ENCODE results near the gene MOB3C.

DNA sequence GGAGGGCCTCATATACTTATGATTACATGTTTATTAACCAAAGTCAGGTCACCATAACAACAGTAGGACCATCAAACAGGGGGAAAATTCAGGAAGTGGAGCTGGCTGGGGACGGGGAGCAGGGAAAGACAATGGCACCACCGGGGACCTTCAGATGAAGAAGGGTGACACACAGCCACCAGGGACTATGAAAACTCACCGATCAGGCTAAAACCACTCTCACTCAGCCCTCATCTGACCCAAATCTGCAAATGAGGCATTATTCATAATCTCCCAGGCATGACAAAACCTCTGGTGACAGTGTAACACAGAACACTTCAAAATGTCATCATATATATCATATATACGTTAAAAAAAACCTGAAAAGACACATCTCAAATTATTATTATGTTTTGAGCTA is 23.8 kb downstream of the MOB3C start:
- TF ChIP-seq, protein P1, sequence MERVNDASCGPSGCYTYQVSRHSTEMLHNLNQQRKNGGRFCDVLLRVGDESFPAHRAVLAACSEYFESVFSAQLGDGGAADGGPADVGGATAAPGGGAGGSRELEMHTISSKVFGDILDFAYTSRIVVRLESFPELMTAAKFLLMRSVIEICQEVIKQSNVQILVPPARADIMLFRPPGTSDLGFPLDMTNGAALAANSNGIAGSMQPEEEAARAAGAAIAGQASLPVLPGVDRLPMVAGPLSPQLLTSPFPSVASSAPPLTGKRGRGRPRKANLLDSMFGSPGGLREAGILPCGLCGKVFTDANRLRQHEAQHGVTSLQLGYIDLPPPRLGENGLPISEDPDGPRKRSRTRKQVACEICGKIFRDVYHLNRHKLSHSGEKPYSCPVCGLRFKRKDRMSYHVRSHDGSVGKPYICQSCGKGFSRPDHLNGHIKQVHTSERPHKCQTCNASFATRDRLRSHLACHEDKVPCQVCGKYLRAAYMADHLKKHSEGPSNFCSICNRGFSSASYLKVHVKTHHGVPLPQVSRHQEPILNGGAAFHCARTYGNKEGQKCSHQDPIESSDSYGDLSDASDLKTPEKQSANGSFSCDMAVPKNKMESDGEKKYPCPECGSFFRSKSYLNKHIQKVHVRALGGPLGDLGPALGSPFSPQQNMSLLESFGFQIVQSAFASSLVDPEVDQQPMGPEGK (CRISPR knock-in tag; IDR thresholded peaks at IDR 0.05; ENCODE audit: borderline replicate concordance) = no peak
- TF ChIP-seq ESRRG (CRISPR knock-in tag; IDR thresholded peaks at IDR 0.05) = no peak
